NCI-H446 treated with DMSO at 0.1 percent for 48 hours (cell line): ENCODE measurements around the gene NRXN3.

Experiments used
- DNase-seq: peaks from one replicate; lab custom pipeline; 2025; lab: John Stamatoyannopoulos, UW

The NRXN3 gene

DNA sequence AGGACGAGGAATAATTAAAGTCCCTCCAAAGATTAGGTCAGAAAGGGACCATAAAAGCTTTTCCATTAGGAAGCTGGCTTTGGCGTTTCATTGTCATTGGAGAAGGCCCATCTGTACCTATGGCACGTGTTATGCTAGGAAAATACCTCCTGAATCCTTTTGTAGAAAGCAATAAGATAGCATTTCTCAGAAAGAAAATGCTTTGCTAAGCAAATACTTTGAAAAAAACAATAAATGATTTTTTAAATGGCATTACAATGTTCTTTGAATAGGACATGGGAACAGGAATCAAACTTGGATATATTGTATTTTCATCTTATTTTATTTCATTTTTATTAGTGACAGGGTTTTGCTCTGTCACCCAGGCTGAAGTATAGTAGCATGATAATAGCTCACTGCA is 967.7 kb downstream of the NRXN3 start:
- DNase-seq, result no peak

DNA sequence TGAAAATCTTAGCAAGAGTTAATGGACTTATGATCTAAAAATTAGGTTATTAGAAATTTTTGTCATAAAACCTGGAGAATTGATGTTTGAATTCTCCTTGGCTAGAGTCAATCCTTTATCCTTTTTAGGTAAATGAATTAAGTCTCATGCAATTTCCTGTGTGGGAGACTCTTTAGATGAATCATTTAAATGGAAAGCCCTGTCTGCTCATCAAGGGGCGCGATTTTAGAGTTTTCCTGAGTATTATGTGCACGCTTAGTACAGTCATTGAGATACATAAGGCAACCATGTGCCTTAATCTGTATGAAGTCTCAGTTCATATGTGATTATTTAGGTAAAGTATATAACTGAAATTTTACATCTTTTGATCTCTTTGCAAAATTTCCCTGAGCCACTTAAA is 974.7 kb downstream of the NRXN3 start:
- DNase-seq, result no peak

DNA sequence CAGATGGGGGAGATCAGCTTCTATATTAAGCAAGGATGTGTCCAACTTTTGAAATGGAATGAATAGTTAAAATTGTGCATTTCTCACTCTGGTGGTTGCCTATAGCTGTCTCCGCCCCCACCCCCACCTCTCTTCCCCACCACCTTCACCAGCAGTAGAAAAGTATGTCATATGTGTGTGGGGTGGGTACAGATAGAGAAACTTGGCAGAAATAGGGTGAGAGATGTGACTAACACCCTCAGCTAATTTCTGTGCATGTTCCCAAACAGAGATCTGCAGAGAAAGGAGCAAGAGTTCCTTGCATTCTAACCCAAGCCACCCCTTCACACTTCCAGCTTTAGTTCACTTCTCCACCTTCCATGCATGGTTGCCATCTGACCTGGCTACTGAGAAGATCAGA is 980.1 kb downstream of the NRXN3 start:
- DNase-seq, result no peak

DNA sequence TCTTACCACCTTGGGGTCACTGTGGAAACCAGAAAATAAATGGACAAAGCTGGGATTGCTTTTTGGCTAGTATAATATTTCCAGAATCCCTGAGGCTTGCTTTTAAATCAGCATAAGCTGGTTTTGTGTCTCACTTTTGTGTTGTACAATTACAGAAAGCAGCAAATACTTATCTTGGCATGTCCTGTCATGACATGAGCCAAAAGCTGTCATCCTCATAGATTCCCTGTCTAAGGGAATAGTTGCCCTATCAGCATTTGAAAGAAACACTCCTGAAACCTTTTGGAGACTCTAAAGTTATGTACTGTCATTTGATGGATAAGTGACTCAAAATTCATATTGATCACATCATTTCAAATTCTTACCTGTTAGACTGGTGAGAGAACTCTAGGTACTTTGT is 987.2 kb downstream of the NRXN3 start:
- DNase-seq, result no peak

DNA sequence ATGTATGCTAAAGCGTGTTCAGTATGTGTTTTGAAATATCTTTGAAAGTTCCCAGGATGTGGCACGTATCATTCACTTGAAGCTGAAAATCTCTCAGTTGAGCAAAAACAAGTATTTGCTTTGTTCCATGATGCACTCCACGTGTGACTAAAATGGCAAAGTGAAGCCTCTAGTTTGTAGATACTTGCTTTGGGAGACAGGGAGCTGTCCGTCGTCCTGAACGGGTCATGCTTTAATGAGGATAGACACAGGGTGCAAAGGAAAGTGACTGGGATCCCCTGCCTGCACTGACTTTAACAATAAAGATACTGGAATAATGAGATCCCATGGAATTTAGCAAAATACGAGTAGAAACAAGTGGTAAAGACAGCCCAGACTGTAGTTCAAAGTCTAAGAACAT is 991.4 kb downstream of the NRXN3 start:
- no peak for DNase-seq

DNA sequence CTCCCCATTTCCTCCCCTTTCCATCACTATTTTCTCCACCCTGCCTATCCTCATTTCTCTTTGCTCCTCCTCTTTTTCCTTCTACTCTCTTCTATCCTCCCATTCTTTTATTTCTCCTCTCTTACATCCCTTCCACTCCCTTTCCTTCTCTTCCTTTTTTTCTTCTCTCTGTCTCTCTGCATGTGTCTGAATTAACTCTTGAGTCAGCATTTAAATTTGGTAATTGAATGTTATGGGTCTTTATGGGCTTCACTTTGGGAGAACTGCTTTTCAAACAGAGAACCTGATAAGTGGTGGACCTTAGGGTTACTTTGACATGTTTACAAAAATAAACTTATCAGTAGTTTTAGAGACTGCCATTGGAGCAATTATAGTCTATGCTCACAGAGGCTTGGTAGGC is 992.7 kb downstream of the NRXN3 start:
- no peak for DNase-seq

DNA sequence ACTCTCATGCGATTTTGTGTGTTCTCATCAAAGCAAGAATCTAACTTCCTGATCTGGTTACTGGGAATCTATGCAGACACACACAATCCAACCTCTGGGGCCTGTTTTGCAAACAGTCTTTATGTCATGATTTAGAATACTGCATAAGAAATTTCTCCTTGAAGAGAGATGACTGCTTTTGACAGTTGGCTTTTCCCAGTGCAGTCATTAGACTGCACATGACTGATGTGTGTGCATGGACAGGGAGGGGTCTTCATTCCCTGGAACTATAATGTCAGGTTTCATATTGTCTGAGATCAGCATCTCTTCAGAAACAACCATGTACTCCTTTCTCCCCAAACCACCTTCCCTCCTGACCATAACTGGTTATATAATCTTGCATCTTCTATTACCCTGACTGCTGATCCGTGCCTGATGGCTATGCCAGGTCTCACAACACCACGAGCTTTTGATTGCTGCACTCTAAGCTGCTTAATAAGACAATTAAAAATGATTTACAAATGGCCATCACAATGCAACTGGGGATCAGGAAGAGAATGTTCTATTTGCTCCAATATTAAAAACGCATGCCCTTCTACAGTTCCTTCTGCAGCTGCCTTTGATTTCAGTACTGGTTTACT is 995.4 kb downstream of the NRXN3 start:
- no peak for DNase-seq

DNA sequence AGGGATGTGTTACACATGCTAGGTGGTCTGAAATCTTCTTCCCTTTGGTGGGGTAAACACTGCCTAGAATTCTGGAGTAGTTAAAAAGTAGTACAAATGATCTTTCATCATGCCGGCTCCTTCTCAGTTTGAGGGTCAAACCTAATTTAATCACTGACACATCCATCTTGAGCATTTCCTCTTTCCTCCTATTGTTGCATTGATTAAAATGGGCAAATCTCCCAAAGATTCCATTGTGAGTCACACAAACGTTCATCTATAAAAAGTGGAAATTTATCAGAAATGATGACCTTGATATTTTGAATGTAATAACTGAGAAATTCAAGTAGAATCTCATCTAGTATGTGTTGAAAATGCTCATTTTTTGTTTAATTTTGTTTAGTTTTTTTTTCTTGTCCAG is 996.0 kb downstream of the NRXN3 start:
- DNase-seq, result no peak

DNA sequence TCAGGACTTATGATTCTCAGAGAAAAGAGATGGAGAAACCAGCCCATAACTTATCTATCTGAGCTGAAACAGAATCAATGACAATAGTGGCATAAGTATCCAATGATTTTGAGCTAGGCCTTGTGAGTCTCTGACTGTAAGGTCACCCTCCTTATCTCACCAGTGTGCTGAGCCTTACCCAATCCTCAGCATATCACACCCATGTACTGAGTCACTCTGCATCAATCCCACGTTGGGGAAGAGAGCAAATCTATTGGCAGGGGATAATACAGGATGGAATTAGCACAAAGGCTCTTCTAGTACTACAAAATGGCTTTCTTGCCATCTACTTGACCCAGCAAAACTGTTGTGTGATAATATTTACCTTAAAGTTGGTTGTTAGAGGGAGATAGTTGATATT is 997.8 kb downstream of the NRXN3 start:
- DNase-seq, result no peak

DNA sequence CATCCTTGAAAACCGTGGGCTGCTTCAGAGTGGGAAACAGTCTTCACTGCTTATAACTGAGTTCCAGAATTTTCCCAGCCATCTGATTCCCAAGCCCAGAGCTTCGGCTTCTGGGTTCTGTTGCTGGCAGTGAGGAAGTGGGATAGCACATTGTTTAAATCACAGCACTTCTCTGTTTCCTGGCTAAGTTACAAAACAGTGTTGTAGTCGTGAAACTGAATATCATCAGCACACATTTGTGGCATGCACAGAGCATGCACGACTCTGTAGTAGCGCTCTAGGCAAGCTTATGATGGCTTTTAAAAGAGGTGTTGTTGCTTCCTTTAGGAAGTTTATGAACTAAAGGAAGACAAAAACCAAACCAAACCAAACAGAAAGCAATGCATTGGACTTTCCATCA is 1005.5 kb downstream of the NRXN3 start:
- DNase-seq, result no peak

DNA sequence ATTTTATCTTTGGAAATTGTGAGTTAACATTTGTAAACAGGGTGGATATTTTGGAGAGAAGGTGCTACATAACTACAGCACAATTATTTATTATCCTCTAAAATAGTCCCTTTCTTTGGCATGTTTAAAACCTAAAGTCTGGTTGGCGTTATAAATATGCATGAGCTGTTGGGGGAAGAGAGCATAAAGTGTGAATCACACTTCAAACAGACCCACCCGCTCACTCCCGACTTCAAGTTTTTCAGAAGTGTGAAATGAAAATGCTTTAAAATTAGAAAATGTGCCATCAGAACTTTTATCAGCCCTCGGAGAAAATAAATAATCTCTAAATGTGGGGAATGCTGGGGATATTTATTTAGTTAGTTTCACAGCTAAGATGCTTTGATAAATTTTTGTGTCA is 1006.9 kb downstream of the NRXN3 start:
- DNase-seq, result no peak

DNA sequence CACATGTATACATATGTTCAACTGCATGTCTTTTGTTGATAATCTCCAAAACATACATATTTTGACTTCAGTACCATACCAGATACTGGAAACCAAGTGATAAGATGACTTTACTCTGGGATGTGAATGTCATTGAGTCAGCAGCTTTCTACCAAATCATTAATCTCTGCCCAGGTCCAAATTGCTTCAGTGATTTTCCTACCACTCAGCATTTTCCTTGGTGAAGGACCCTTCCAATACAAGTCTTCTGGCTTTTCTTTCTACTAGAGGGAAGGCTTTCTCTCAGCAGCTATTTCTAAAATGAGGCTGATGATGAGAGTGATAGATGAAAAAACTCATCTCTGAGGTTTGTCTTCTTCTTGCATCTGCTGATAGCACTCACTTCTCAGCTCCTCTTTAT is 1008.5 kb downstream of the NRXN3 start:
- no peak for DNase-seq

DNA sequence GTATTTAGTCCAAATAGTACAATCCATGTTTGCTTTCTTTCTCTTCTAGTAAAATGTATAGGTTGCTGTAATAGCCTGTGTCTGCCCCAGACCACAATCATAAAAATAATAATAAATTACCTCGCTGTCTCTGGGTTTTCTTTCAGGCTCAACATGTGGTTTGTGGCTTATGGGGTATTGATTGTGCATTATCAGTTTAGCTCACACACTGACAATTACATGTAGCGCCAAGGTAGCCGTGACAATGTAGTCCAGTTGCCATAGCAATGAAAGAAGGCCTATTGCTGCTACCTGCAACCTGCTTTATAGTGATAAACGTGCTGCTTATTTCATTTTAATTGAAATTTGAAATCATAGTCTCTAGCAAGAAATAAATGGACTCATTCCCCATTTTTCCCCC is 1009.8 kb downstream of the NRXN3 start:
- DNase-seq, result no peak

DNA sequence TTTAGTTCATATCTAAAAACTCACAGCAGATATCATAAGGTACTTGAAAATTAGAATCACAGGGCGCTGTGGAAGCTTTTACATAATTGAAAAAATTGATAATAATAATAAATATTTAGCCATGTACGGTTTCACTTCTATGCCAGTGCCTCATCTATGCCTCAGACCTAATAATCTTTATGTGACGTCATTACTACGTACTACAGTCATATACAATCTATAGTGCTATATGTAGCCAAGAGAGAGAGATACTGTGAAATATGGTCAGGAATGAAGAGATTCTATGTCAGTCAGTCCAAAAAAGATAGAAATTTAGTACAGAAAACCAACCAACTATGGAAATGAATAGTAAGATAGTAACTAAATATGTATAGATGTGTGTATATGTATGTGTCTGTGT is 1010.5 kb downstream of the NRXN3 start:
- DNase-seq, result no peak

DNA sequence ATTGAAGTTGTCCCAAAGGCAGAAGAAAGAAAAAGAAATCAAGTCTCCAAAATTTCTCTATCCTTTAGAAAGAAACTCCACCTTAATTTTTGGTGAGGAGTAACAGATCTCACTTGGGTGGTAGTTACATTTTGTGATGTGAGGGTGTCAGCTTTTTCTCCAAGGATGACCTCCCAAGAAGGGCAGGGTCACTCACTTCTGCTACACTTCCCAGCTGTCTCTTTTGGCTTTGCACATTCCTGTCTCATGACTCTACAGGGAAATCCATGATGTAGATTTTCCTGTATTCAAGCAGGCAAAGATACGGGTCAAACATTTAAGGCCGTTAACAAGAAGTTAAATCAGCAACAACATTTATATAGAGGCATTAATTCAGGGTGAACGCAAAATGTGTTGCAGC is 1016.4 kb downstream of the NRXN3 start:
- DNase-seq, result no peak

DNA sequence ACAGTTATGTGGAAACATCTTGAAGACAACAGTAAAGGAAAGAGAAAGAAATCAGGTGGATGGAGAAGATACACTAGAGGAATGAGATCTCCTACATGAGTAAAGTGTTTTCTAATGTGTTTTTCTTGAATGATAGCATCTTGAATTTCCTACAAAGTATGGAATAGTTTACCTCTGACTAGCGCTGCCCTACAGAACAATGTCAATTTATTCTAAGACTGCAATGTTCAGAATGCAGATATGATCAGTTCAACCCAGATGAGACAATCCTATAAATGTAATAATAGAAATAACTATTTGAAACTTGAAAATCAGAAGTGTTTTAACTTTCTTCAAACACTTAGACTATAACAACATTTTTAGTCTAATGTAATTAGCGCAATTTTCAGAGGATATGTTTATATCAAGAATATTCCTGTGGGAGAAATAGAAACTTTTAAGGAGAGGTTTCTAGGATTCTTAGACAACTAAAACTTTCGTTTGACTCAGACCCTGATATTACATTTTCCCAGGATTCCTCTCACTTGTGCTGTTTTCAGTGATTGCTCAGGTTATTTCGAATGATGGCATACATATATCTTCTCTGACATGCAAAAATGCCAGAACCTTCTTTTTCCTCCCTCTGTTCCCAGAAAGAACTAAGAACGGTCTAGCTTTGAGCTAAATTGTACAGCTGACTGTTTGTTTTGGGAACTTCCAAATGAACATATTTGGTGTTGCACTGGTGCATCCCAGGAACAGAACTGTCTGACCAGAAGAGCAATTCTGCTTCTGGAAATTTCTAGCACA is 1023.7 kb downstream of the NRXN3 start:
- no peak for DNase-seq

DNA sequence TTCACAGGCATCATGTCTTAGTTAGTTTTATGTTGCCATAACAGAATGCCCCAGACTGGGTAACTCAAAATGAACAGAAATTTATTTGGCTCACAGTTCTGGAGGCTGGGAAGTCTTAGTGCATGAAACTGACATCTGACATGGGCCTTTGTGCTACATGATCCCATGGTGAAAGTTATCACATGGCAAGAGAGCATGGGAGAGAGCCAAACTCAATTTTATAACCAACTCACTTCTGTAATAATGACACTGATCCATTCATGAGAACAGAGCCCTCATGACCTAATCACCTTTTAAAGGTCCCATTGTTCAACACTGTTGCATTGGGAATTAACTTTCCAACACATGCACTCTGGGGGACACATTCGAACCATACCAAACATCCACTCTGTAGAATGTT is 1026.0 kb downstream of the NRXN3 start:
- no peak for DNase-seq

DNA sequence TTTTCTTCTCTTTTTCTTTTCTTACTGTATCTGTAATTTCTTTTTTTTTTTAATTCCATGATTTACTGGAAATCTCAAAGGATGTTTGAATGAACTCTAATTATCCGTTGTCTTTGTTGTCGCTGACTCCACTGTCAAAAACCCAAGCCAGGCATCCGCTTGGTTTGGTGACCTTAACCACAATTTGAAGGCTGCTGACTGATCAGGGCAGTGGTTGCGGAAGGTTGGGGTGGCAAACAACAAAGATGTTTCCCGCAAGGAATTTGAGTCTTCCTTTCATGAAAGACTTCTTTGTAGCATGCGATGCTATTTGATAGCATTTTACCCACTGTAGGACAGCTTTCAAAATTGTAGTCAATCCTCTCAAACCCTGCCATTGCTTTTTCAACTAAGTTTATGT is 1027.3 kb downstream of the NRXN3 start:
- no peak for DNase-seq

DNA sequence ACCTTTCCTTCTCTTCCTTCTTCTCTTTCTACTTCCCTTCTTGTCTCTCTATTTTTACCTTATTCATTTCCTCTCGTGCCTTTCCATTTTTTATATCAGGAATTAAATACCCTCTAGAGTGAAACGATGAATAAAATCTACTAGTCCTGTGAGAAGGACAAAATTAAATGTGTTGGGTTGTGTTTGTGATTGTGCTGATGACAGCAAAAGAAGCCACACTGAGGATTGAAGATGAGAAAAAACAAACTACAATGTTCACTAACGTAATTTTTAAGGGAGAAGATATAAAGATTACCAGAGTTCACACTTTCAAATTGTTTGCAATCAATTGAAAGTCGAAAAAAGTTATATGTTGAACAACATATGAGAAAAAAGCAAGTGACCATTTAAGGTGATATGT is 1029.0 kb downstream of the NRXN3 start:
- DNase-seq, result no peak

DNA sequence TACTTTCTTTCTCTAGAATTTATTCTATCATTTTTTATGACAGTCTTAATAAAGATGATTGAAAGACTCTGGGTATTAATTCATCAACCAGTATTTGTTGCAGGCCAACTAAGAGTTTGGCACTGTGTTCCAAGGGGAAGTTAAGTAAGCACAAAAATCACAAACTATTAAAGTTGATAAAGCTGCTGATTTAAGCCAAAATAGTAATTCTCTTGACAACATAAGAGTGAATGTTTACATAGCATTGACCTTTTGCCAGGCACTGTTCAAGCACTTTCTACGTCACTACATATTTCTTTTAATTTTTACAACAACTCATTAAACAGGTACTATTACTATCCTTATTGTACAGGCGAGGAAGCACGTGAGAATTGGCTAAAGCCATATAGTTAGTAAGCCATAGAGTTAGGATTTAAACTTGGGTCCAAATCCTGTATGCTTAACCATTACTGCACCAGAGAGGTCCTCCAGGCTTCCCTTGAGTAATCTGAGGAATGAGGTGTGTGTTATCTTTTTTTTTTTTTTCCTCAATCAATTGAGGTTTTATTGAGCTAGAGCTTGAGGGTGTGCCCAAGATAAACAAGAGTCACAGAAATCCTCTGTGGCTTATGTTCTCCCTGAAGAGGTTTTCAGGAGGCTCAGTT is 1031.5 kb downstream of the NRXN3 start:
- DNase-seq, result no peak

DNA sequence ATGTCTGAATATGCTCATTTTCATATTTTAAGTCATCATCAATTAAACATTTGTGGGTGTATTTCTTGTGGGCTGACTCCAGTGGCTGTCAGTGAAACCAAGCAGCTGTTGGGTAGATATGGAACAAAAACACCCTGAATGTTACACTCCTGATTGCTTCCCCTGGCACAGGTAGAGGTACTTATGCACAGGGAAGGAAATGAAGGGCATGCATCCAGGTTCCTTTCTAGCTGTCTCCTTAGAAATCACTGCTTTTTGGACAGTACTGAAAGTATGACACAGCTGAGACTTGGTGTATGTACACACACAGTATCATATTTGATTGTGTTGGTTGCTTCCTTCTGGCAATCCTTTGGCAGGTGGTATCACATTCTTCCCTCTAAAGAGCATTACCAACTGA is 1034.4 kb downstream of the NRXN3 start:
- no peak for DNase-seq

DNA sequence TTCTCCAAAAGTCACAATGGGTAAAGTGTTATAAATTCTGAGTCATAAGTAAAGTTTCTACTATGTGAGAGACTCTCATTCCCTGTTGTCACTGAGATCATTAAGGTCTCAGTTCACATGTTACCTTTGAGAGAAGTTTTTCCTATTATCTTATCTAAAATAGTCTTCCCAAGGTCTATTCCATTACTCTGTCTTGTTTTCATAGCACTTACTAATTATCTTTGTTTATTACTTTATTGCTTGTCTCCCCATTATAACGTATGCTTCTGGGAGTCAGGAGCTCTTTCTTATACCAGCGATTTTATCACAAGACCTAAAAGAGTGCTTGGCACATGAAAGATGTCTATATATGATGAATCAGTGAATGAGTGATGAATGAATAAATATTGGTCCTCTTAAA is 1039.2 kb downstream of the NRXN3 start:
- DNase-seq, result no peak

DNA sequence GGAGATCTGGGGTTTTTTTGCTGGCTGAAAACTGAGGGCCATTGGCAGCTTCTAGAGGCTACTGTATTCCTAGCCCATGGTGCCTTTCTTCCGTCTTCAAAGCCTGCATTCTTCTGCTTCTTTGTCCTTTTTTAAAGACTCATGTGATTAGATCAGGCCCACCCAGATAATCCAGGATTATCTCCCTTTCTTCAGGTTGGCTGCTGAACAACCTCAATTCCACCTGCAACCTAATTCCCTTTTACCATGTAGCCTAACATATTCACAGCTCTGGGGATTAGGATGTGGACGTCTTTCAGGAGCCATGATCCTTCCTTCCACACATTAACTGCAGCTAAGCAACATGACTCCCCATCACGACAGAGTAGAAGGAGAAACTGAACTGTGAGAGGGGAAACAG is 1055.6 kb downstream of the NRXN3 start:
- DNase-seq, result no peak
